Effector CD4-positive, alpha-beta T cell (primary cell): ENCODE results near the gene DOC2A.

Source experiments
- DNase-seq: peaks from one replicate; pipeline ENCODE4 v3.0.0-alpha.2; 2020

Gene DOC2A

GRCh38 chr16:30003670-30004423 is 7.0 kb downstream of the DOC2A start:
- DNase-seq, result no peak

GRCh38 chr16:30002614-30003346 is 8.0 kb downstream of the DOC2A start:
- DNase-seq, result no peak

DNA sequence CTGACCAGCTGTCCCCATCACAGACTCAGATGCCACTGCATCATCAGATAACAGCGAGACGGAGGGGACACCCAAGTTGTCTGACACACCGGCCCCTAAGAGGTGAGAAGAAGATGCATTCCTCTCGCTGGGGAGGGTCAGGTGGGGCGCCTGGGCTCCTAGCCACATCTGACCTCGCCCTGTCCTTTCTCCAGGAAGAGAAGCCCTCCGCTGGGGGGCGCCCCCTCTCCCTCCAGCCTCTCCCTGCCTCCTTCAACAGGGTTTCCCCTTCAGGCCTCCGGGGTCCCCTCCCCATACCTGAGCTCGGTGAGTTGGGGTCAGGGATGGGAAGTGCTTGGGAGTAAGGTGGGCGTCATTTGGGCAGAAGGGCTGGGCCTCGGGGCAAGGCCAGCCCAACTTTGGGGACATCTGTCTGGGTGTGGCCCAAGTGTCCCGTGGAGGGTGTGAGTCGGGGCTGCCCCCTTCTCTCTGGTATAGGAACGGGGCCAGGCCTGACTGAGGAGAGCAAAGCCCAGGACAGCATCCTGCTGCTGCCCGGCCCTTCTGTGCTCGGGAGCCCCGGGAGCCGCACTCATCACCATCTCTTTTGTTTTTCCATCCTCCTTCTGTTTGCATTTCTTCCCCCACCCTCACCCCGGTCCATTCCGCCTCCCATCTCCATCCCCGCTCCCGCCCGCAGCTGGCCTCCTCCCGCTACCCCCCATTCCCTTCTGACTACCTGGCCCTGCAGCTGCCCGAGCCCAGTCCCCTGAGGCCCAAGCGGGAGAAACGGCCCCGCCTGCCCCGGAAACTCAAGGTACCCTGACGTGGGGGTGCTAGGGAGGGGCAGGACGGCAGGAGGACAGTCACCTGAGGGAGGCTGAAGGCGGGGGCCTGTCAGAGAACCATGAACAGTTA is 9.8 kb downstream of the DOC2A start:
- no peak for DNase-seq

GRCh38 chr16:29999605-30000004 is 11.2 kb downstream of the DOC2A start:
- DNase-seq, result no peak

- no peak for DNase-seq
These were observed 14.0 kb downstream of the DOC2A start for GRCh38 chr16:29996766-29997250.

GRCh38 chr16:29995911-29996765 is 14.7 kb downstream of the DOC2A start, which contains the start of gene INO80E:
Gene INO80E (plus strand): TSS chr16:29996241. CDS start chr16:29996311, 70 bp downstream.
- peak; percentile 100 for DNase-seq

- peak; percentile 84 for DNase-seq
These were observed 15.4 kb downstream of the DOC2A start, which contains the start of gene HIRIP3 for GRCh38 chr16:29995324-29995910. Gene HIRIP3 (minus strand): TSS chr16:29995617. CDS start chr16:29995605, 12 bp downstream.

DNA sequence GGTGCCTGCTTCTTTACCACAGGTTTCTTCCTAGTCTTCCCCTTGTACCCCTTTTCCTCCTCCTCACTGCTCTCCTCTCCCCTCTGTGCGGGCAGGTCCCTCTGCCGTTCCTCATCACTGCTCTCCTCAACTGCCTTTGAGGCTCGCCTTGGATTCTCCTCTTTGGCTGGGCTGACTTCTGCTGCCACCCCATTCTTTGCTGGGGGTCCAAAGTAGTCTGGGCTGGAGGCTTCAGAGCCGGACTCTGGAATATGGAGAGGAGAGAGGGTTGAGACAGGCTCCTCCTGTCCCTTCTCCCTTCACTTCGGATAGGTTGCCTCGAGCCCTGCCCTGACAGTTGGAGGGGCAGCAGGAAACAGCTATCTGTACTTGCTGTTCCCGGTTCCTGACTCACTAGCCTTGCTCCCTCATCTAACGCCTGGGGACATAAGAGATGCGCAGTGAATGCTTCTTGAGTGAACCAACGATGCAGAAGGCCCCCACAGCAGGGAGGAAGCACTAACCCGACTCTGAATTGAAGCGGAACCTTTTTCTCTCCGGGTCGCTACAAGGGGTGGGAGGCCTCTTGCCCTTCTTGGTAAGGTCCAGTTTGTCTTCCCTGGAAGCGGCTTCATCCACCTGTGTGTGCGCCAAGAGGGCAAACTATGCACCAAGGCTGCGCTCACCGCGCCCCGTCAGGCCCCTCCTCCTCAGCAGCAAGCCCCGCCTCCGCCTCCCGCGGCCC is 16.1 kb downstream of the DOC2A start:
- no peak for DNase-seq

DNA sequence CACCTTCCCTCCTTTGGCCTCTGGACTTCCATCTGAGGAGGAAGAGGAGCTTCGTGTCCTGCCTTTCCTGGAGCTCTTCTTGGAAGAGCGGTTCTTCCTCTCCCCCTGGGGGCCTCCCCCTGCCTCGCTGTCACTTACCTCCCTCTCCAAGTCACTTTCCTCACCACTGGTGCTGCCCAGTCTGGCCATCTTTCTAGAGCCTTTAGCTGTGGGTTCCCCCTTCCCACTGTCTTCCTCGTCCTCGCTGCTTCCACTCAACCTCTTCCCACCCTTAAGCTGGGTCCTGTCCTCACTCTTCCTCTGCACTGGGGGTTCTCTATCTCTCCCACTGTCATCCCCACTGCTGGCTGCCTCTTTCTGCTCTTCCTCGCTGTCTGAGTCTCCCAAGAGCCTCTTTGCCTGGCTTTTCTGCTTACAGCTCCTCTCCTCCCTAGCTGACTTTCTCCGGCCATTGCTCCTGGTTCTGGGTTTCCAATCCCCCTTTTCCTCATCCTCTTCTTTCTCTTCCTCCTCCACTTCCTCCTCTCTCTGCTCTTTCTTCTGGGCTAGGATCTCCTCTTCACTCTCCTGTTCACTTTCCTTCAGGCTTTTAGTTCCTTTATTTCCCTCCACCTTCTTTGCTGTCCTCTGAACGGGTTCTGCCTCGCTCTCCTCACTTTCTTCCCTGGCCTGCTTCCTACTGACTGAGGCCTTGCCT is 16.8 kb downstream of the DOC2A start:
- DNase-seq, result no peak

- no peak for DNase-seq
These were observed 17.5 kb downstream of the DOC2A start for GRCh38 chr16:29993191-29993902.

DNA sequence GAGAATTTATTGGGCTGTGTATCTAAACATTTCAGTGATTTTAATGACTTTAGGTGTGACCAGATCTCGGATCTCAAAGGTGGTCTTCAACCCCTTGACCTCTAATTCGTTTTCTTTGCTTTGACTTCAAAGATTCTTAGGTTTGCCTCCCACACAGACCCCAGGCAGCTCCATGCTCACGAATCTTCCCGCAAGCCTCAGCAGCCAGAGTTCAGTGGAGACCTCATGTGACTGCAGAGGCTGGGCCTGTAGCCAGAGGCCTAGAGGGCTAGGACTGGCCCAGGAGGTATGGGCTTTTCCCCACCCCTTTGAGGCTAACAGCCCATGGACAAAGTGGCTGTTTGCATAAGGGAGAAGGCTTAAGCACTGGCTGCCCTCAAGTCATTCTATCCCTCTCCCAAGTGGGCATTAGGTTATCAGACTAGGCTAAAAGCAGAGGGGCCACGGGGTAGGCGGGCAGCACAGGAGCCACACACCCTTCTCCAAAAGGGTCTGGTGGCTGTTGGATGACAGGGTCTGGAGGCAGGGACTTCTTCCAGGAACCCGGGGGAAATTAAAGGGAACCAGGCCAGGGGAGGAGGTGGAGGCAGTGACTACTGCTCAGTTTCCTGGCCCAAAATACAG is 18.4 kb downstream of the DOC2A start:
- DNase-seq, result no peak

DNA sequence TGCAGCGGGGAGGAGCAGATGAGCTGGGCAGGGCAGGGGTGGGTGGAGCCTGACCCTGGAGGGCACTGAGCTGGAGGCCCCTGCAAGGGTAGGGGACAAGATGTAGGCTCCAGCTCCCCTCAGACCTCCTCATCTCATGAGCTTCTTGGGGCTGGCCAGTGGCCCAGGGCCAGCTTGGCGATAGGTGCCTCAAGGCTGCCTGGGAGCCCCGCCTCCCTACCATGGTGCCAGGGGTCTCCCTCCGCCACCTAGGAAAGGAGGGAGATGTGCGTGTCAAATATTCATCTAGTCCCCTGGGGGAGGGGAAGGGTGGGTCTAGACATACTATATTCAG is 19.3 kb downstream of the DOC2A start:
- no peak for DNase-seq

DNA sequence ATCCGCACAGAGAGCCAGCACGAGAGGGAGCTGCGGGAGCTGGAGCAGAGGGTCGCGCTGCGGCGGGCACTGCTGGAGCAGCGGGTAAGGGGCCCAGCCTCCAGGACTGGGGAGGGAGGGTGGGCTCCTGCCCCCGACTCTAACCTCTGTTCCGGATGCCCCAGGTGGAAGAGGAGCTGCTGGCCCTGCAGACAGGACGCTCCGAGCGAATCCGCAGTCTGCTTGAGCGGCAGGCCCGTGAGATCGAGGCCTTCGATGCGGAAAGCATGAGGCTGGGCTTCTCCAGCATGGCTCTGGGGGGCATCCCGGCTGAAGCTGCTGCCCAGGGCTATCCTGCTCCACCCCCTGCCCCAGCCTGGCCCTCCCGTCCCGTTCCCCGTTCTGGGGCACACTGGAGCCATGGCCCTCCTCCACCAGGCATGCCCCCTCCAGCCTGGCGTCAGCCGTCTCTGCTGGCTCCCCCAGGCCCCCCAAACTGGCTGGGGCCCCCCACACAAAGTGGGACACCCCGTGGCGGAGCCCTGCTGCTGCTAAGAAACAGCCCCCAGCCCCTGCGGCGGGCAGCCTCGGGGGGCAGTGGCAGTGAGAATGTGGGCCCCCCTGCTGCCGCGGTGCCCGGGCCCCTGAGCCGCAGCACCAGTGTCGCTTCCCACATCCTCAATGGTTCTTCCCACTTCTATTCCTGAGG is 19.8 kb downstream of the DOC2A start:
- no peak for DNase-seq

- DNase-seq, result no peak
These were observed 20.8 kb downstream of the DOC2A start for GRCh38 chr16:29990034-29990433.

DNA sequence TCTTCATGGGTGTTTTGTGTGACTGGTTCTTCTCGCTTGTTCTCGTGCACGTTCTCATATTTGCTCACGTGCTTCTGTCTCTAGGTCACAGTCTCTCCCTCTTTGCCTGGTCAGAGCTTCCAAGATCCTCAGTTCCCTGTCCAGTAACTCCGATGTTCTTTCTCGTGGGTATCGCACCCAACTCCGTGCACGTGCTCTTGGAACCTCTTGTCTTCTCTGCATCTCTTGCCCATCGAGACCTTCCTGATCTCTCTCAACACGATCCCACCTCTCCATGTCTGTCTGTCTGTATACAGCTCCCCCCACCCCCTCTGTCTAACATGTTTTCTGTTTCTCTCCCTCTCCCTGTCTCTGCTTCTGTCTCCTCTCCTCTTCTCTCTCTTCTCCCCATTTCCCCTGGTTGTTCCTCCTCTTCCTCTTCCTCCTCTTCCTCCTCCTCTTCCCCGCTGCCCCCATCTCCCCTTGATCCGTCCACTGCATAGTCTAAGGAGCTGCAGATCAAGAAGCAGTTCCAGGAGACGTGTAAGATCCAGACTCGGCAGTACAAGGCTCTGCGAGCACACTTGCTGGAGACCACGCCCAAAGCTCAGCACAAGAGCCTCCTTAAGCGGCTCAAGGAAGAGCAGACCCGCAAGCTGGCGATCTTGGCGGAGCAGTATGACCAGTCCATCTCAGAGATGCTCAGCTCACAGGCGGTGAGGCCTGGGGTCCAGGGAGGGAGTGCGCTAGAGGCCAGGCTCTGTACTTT is 21.5 kb downstream of the DOC2A start:
- DNase-seq, result no peak

GRCh38 chr16:29988346-29989075 is 22.3 kb downstream of the DOC2A start:
- no peak for DNase-seq
